Measurements from ENCODE around the gene EIF2D.

DNA sequence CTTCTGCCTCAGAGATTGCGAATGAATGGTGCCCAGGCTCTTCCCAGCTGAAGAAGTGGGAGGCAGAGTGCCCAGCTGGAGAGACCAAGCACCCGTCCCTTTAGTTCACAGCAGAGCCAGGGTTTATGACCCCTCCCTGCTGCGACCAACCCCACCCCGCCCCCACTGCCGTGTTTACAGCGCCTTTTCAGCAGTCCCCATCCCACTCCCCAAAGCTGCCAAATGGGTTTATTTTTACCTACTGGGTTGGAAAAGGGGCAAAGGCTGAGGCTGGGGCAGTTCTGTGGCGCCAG is 46.7 kb upstream of the EIF2D start:
- TF ChIP-seq, protein P1, sequence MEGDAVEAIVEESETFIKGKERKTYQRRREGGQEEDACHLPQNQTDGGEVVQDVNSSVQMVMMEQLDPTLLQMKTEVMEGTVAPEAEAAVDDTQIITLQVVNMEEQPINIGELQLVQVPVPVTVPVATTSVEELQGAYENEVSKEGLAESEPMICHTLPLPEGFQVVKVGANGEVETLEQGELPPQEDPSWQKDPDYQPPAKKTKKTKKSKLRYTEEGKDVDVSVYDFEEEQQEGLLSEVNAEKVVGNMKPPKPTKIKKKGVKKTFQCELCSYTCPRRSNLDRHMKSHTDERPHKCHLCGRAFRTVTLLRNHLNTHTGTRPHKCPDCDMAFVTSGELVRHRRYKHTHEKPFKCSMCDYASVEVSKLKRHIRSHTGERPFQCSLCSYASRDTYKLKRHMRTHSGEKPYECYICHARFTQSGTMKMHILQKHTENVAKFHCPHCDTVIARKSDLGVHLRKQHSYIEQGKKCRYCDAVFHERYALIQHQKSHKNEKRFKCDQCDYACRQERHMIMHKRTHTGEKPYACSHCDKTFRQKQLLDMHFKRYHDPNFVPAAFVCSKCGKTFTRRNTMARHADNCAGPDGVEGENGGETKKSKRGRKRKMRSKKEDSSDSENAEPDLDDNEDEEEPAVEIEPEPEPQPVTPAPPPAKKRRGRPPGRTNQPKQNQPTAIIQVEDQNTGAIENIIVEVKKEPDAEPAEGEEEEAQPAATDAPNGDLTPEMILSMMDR (IDR thresholded peaks at IDR 0.05; ENCODE audit: borderline replicate concordance, extremely low read depth, low read length, poor library complexity, severe bottlenecking): no peak
- no peak for TF ChIP-seq EZH2 (IDR thresholded peaks at IDR 0.05; ENCODE audit: borderline replicate concordance, low read depth, low read length, severe bottlenecking)

Data from DND-41 (cell line).